K562 (cell line): ENCODE measurements around the gene BAK1. TPM values are rescaled to one million over a fixed set of nuclear protein-coding genes. Genes with fewer than 3 reads are reported as not detected.

Experiments used
- CBX3 ChIP-seq, 2 experiments: IDR thresholded peaks; 1 replicate in 1 of 2; 2 replicates in 1 of 2; pipeline ENCODE4 v1.6.1; 2012; ENCODE audit warnings: inconsistent platforms in 2 of 2, low read length in 2 of 2, borderline replicate concordance in 1 of 2, control low read depth in 1 of 2
- CHD7 ChIP-seq: fragments of 200-600 bp; sonication (generic); IDR thresholded peaks from one replicate; pipeline ENCODE4 v1.6.1; 2012; ENCODE audit warnings: mild to moderate bottlenecking, low read depth, low read length, inconsistent platforms
- FOS ChIP-seq: IDR thresholded peaks from 3 replicates; pipeline ENCODE4 v1.6.1; 2011; ENCODE audit not compliant: insufficient read length; ENCODE audit errors: extremely low read depth
- MAFF ChIP-seq: IDR thresholded peaks from 2 replicates; pipeline ENCODE4 v1.6.1; 2012; ENCODE audit warnings: low read length, improper control_type of control experiment
- NCOA2 ChIP-seq, 2 experiments: fragments of 450-650 bp; IDR thresholded peaks; 2 replicates each; pipeline ENCODE4 v1.6.1; 2018; ENCODE audit warnings: mild to moderate bottlenecking in 2 of 2, moderate library complexity in 1 of 2; ENCODE audit not compliant: partially characterized antibody in 2 of 2
- PRMT5 ChIP-seq: sonication (generic); formaldehyde crosslinking; IDR thresholded peaks from 2 replicates; pipeline ENCODE4 v1.5.0; 2020; ENCODE audit warnings: missing genetic modification reagents
- RBFOX2 ChIP-seq: fragments of 200-400 bp; formaldehyde crosslinking; IDR thresholded peaks from 2 replicates; pipeline ENCODE4 v1.6.1; 2017; ENCODE audit warnings: low read depth, mild to moderate bottlenecking, low read length, moderate library complexity
- SP1 ChIP-seq: sonication (generic); formaldehyde crosslinking; IDR thresholded peaks from 2 replicates; pipeline ENCODE4 v1.8.1; 2022; ENCODE audit warnings: mild to moderate bottlenecking, missing genetic modification reagents
- TCFL5 ChIP-seq: fragments of 250-450 bp; sonication (Bioruptor Pico); conservative IDR thresholded peaks from 2 replicates; pipeline ENCODE4 v1.6.1; 2021; ENCODE audit warnings: mild to moderate bottlenecking, moderate library complexity, matching md5 sums
- ZNF217 ChIP-seq: sonication (generic); formaldehyde crosslinking; IDR thresholded peaks from 2 replicates; pipeline ENCODE4 v1.8.0; 2022; ENCODE audit warnings: mild to moderate bottlenecking, missing genetic modification reagents
- polyA plus RNA-seq, 8 experiments: library from polyadenylated mRNA; depleted of rRNA in 4 of 8; stranded (reverse) in 5 of 8; unstranded in 3 of 8; fragments of >200 nt; fragmentation: Nextera tagmentation in 2 of 8; fragmentation: Illumina TruSeq in 1 of 8; extraction: Ambion mirVana in 2 of 8; extraction: Trizol in 1 of 8; gene quantifications; 2 replicates each; pipeline versions ENCODE4 v1.2.1 to v1.2.3, GENCODE V29; 2011 to 2014; ENCODE audit warnings: inconsistent platforms in 1 of 8, missing spikeins in 1 of 8
- total RNA-seq, 7 experiments: library from RNA; depleted of rRNA in 6 of 7; stranded (reverse); fragments of >200 nt in 6 of 7; fragmentation: Illumina TruSeq in 2 of 7; extraction: Trizol in 2 of 7; gene quantifications; 2 replicates each; pipeline versions ENCODE4 v1.2.1 to v1.2.3, GENCODE V29; 2011 to 2021; ENCODE audit warnings: low replicate concordance in 1 of 7
- TF ChIP-seq, protein P1 (sequence below): sonication (generic); formaldehyde crosslinking; IDR thresholded peaks from 2 replicates; pipeline ENCODE4 v1.8.0; 2022; ENCODE audit warnings: mild to moderate bottlenecking, missing genetic modification reagents, borderline replicate concordance
- TF ChIP-seq, protein P2 (sequence below): fragments of 450-650 bp; conservative IDR thresholded peaks from 2 replicates; pipeline ENCODE4 v1.6.1; 2016; ENCODE audit warnings: missing genetic modification characterization, low read depth, mild to moderate bottlenecking, missing compliant biosample characterization, moderate library complexity

The BAK1 gene
- total and polyA plus RNA-seq, 9 of the 15 experiments (the other 6 are each of a cell fraction or from before 2014, with no cell fraction given), result 5.4 to 30.7 (median 18.9) TPM

- TF ChIP-seq PRMT5 (CRISPR knock-in tag) (no peak), CBX3 (IDR thresholded peaks at IDR 0.05; ENCODE audit: borderline replicate concordance in 1 of 2, low read length in 2 of 2) (no peak), FOS (peak; percentile 67), TCFL5 (CRISPR knock-in tag) (no peak), CHD7 (no peak), ZNF217 (CRISPR knock-in tag) (no peak), MAFF (no peak), NCOA2 (IDR thresholded peaks at IDR 0.05; ENCODE audit: partially characterized antibody in 2 of 2) (no peak), RBFOX2 (peak; percentile 25; the same call in 1 of the 2 replicates), SP1 (CRISPR knock-in tag) (peak; percentile 71)
- TF ChIP-seq, protein P1, sequence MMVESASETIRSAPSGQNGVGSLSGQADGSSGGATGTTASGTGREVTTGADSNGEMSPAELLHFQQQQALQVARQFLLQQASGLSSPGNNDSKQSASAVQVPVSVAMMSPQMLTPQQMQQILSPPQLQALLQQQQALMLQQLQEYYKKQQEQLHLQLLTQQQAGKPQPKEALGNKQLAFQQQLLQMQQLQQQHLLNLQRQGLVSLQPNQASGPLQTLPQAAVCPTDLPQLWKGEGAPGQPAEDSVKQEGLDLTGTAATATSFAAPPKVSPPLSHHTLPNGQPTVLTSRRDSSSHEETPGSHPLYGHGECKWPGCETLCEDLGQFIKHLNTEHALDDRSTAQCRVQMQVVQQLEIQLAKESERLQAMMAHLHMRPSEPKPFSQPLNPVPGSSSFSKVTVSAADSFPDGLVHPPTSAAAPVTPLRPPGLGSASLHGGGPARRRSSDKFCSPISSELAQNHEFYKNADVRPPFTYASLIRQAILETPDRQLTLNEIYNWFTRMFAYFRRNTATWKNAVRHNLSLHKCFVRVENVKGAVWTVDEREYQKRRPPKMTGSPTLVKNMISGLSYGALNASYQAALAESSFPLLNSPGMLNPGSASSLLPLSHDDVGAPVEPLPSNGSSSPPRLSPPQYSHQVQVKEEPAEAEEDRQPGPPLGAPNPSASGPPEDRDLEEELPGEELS, result 0 out of 2 replicates have a peak, but pooled peaks have one; percentile 49
- TF ChIP-seq, protein P2, sequence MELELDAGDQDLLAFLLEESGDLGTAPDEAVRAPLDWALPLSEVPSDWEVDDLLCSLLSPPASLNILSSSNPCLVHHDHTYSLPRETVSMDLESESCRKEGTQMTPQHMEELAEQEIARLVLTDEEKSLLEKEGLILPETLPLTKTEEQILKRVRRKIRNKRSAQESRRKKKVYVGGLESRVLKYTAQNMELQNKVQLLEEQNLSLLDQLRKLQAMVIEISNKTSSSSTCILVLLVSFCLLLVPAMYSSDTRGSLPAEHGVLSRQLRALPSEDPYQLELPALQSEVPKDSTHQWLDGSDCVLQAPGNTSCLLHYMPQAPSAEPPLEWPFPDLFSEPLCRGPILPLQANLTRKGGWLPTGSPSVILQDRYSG (tag), result no peak
Observed at GRCh38 chr6:33589731-33590530, 9.9 kb upstream of the BAK1 start (continued).
